KOPT-K1 (cell line): ENCODE results near the gene BOD1L1.

ENCODE experiments used
- H3K27ac ChIP-seq: fragments of 200-600 bp; sonication (generic); 2 replicates; pipeline ENCODE4 v1.5.1; 2016; ENCODE audit warnings: antibody characterized with exemption, mild to moderate bottlenecking, low read depth, low read length; ENCODE audit not compliant: poor library complexity, severe bottlenecking
- H3K36me3 ChIP-seq: fragments of 200-600 bp; sonication (generic); 2 replicates; pipeline ENCODE4 v1.5.1; 2017; ENCODE audit warnings: antibody characterized with exemption, mild to moderate bottlenecking, low read length, moderate library complexity; ENCODE audit not compliant: insufficient read depth
- H3K9me3 ChIP-seq: fragments of 200-600 bp; sonication (generic); 2 replicates; pipeline ENCODE4 v1.5.1; 2017; ENCODE audit warnings: antibody characterized with exemption, low read length, mild to moderate bottlenecking; ENCODE audit not compliant: insufficient read depth, poor library complexity, severe bottlenecking

Gene BOD1L1

DNA sequence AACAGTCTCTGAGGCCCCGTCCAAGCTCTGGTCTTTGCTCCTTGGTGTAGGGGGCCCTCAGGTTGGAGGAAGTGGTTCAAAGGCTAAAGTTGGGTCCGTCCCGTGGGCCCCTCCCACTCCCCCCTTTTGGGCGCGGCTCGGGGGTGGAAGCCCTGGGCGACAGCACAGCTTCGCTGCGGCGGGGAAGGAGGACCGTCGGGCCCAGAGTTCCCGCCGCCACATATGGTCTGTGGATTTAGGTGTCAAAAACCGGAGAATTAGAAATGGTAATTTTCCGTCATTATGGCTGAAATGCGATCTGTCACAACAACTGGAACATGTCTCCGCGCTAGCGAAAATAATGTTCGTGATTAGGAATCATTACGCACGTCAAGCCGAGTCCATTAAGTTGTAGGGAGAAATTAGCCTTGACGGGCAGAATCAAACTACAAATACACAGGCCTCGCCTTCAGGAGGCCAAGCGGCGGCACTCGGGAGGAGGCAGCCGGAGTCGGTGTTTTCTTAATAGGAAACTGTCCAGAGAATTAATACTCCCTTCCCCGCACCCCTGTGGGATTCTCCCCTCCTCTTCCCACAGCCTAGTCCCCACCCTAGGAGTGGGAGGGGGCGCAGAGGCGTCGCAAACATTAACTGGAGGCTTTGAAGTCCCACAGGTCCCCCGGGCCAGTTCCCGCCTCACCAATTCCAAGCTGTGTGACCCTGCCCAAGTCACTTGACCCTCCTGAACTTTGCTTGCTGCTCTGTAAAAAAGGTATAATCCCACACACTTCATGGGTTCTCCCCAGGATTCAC, 98.2 kb downstream of the BOD1L1 start:
- Histone ChIP-seq H3K9me3 (peaks cover 52% of the 10 kb centered on the region), H3K36me3 (no peaks in the 10 kb centered on the region), H3K27ac (no peak overlapping the region)

DNA sequence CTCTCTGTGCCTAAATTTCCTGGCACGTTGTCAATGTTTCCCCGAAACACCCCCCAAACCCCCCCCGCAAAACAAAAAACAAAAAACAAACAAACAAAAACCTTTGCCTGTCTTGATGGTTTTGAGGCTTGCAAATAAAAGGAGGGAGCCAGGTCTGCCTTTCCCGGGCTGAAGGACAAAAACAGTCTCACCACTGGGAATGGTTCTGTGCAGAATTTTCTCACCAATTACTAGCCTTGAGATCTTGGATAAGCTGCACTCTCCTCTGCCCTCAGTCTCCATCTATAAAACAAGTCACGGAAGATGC, 98.8 kb downstream of the BOD1L1 start:
- Histone ChIP-seq H3K9me3 (peaks cover 52% of the 10 kb centered on the region), H3K36me3 (no peaks in the 10 kb centered on the region), H3K27ac (no peak overlapping the region)

DNA sequence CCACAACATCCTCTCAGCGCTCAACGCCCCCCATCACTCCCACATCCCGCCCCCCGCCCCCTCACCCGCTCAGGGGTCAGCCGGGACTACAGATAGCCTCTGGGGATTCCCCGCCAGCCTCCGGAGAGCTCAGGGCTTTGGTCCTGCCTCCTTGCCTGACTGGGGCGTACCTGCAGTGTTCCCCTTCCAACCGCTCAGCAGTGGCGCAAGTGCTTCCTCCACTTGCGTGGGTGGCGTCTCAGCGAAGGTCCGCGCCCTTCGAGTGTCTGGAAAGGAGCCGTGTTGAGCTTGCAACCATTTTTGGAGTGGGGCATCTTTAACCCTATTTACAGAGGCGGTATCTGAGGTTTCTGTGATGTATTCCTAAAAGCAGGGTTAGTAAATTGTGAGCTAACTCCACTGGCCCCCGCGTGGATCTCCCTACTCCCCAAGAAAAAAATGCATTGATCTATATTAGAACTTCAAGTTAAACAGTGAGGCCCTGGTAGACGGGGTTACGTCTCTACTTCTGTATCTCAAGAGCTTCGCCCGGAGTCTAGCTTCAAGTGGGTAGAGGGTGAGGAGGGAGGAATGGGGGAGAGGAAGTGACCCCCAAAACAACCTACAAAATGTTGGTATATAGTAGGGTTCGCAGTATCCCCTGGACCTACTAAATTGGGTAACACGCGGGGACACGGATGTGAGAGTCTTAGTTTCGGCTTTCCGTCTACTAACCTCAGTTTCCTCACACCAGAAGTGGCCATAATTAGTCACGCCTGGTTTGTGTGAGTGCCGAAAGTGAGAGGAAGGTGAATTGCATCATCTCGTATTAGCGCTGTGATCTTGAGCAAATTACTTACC, 99.3 kb downstream of the BOD1L1 start:
- H3K36me3 ChIP-seq: no peaks in the 10 kb centered on the region
- no peak overlapping the region for H3K27ac ChIP-seq

DNA sequence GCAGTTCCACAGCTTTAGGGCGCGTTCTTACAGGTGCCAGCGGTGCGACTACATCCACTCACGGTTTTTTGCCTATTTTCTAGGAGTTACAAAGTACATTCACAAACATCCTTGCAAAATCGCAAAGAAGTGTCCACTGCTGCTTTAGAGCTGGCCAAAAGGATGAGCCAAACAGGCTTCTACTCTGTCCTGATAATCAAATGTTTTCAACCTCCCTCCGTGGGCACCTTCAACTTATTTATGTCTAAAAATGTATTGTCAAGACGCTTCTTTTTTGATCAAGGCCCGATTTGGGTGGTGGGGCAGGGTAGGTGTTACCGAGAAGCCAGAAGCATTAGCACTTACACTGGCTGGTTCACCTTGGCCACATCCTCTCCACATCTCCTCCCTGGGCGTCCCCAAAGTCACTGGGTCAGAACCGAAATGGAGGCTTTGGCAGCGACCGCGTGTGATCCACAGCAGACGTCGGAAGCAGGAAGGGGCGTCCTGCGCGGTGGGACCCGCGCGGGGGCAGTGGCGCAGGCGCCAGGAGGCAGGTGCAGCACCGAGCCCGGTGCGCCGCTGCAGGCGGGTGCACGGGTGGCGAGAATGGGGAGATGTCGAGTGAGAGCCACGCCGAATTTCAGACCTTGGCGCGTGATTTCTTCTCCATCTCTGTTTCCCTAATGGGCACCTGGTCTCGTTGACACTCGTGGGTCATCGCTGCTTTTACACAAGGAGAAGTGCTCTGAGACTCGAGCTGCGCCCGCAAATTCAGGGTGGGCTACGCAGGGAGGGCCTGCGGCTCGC, 100.1 kb downstream of the BOD1L1 start:
- no peaks in the 10 kb centered on the region for H3K36me3 ChIP-seq
- no peak overlapping the region for H3K27ac ChIP-seq
- peaks cover 62% of the 10 kb centered on the region for H3K9me3 ChIP-seq

More for the DNA sequence above, 99.3 kb downstream of the BOD1L1 start:
- peaks cover 54% of the 10 kb centered on the region for H3K9me3 ChIP-seq

DNA sequence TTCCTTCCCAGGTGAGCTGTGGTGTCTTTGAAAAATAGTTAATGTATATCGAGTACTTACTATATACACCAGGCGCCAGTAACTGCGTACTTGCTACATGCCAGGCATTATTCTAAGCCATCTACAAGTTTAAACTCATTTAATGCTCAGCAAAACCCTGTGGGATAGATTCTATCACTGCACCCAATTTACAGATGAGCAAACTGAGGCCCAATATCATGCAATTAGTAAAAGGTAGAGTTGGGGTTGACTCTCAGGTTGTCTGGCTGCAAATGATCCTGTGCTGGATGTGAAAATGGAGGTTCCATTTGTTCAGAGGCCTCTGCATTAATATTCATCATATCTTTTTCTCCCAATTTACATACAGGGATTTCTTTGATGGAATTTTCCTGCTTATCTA, 100.9 kb downstream of the BOD1L1 start:
- no peaks in the 10 kb centered on the region for H3K36me3 ChIP-seq
- peaks cover 63% of the 10 kb centered on the region for H3K9me3 ChIP-seq
- H3K27ac ChIP-seq: no peak overlapping the region

DNA sequence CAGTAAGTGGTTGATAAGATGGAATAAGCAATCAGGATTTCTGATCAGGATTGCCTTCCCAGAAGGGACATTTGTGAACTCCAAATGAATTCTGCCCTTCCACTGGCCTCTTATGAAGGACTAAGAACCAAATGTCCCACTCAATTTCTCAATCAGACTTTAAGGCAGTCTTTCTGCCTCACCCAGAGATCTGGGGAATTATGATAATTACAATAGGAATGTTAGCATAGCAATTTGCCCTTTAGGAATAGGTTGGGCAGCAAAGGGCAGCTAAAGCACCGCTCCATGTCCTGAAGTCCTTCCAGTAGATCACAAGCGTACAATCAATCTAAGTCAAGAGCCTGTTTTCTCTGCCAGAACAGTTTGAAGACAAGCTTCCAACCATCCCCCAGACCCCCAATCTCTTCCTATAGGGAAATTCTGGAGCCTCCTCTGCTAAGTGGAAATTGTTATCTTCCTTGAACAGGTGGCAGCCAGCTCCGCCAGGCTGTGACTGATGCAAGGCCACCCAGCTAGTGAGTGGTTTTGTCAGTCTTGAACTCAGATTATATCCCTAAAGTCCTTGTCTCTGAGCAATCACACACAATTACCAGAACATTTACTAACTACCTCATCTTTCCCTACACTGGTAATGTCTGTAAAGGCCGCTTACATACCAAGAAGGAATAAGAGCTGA, 101.8 kb downstream of the BOD1L1 start:
- Histone ChIP-seq H3K9me3 (peaks cover 62% of the 10 kb centered on the region), H3K27ac (no peak overlapping the region), H3K36me3 (no peaks in the 10 kb centered on the region)

DNA sequence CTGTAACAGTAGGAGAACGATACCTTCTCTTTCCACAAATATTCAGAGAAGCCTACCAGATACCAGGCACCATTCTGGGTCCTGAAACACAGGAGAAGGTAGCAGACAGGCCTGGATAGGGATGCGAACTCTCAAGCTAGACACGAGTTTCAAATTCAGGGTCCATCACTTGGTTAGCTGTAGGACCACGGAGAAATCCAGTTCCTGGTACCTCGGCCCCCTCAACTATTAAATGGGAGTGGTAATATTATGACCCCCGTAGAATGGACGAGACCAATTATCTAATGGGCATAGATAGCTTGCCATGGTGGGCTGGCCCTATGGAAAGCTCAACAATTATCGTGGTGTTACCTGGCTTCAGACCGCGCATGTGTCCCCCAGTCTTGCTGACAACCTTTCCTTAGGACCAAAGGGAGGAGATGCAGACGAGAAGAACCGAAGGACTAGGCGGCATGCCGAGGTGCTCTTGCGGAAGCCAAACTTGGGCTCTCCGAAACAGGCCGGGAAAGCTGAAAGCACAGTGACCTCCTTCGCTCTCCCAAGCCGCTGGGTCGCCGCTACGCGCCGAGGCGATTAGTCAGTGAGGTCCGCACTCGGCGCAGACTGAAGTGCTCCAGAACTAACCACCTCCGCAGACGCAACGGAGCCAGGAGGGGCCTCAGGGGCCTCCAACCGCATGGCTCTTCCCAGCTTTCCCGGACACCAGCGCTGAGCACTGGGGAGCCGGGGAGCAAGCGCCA, 102.9 kb downstream of the BOD1L1 start:
- no peak overlapping the region for H3K27ac ChIP-seq
- H3K36me3 ChIP-seq: no peaks in the 10 kb centered on the region
- peaks cover 56% of the 10 kb centered on the region for H3K9me3 ChIP-seq

DNA sequence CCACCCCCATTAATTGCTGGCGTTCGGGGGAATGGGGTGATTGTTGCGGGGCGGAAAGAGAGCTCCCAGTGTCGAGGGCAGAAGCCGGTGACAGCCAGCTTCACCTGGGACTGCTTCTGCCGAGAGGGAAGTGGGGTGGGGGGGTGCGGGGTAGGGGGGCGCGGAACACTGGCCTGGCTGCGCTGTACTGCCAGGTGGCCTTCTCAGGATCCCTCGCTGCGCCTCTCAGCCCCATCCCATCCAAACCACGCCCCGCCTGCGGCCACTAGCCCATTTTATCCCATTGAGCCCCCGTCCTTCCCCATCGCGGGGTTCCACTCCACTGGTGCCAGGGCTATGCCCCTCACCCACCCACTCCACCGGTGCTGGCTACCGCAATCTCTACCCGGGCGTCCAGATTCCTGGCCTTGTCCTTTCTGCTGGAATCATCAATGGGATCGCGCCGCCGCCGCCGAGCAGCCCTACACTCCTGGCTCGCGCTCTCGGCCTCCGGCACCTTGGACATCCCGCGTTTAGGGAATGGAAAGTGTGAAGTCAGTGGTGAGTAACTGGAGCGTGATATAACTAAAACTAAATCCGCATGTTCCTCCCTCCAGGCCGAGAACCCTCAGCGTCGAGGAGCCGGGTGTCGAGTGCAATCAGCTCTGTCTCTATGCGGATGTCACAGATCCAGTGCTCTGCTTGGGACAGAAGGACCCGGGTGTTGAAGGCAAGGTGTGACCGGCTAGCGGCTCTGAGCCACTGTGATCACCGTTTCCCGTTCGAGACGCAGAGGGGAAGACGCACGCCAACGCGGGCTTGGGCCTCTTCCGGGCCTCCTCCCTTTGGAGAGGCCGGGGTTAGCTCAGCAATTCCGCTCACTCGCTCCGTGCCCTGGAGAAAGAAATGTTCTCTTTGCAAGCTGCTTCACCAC, 103.7 kb downstream of the BOD1L1 start:
- peaks cover 48% of the 10 kb centered on the region for H3K9me3 ChIP-seq
- no peak overlapping the region for H3K27ac ChIP-seq
- H3K36me3 ChIP-seq: no peaks in the 10 kb centered on the region

GRCh38 chr4:13523105-13523477, 104.4 kb downstream of the BOD1L1 start:
- no peak overlapping the region for H3K27ac ChIP-seq
- no peaks in the 10 kb centered on the region for H3K36me3 ChIP-seq
- H3K9me3 ChIP-seq: peaks cover 40% of the 10 kb centered on the region

DNA sequence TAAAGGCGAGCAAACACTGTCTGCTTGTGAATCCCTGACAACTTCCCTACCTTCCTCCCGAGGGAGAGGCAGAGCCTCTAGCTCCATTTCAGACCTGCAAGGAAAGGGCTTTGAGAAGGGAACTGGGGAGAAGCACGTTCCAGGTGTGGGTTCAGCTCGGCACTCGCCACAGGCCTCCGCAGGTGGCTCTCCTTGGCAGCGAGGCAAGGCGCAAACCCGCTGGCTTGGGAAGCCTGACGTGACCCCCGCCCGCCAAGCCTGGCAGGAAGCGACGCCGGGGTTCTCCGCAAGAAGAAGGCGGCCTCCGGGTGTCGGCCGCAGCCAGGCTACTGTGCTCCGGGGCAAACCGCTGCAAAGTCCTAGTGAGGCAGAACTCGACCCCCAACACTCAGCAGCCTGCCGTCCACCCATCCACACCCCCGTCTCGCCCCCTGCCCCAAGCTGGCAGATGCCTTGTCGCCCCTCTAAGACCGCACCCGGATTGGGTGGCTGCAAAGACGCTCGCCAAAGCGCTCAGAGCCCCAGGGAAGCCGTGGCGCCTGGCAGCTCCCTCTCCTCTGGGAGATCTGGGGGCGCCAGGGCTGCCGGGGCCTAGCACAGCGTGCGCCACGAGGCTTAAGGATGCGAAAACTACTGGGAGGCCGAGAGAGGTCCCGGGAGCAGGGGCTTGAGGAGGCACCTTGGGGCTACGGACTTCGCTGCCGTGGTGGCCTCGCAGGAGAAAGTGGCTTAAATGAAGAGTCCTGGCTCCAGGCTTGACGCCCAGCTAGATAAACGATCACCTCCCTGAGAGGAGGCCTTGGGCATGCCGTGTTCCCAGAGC, 105.0 kb downstream of the BOD1L1 start:
- Histone ChIP-seq H3K36me3 (no peaks in the 10 kb centered on the region), H3K9me3 (peaks cover 35% of the 10 kb centered on the region)

GRCh38 chr4:13521047-13521446, 106.5 kb downstream of the BOD1L1 start:
- no peak overlapping the region for H3K27ac ChIP-seq
- H3K36me3 ChIP-seq: no peaks in the 10 kb centered on the region
- peaks cover 26% of the 10 kb centered on the region for H3K9me3 ChIP-seq

More for the DNA sequence above, 105.0 kb downstream of the BOD1L1 start:
- H3K27ac ChIP-seq: no peak overlapping the region
